CD4-positive, alpha-beta T cell treated with Interleukin-15 for 4 hours (primary cell): Measurements from ENCODE around the gene OR6C76.

Source experiments
- DNase-seq: peaks from one replicate; pipeline ENCODE4 v3.0.0-alpha.2; 2020; ENCODE audit warnings: low spot score

The OR6C76 gene

GRCh38 chr12:55469291-55469690, 43.2 kb downstream of the OR6C76 start:
- no peak for DNase-seq

DNA sequence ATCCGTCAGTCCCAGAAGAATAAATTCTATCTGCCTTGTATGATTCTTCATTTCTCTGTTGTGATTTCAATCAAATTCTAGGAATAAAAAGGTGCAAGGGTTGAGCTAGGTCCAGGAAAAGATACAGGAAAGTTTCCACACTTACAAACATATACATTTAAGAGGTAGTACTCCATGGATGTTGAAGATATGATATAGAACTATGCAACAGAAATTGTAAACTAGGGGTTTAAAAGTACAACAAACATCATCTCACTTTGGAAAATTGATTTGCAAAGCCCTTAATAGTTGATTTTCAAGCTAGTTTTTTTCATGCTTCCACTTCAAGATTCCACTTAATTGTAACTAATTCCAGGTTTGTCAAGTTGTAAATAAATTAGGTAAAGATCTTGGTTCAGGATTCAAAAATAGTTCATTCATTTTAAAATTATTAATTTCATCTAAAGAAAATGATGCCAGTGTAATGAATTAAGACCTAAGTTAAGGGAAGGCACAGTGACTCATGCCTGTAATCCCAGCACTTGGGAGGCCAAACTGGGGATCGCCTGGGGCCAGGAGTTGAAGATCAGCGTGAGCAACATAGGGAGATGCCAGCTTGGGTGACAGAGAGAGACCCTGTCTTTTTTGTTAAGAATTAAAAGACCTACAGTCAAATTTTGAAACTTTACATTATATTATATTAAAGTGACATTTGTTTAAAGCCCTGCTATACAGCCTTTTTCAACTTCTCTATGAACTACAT, 44.2 kb downstream of the OR6C76 start, which contains the start of gene OR6C70:
Gene OR6C70, minus strand, starts transcription at position 51 of the 742 bp plus-strand sequence. Its CDS starts 0 bp downstream, at position 51.
- no peak for DNase-seq

- no peak for DNase-seq
Observed at GRCh38 chr12:55472264-55472663, 46.2 kb downstream of the OR6C76 start.
